GM23248 (cell line): ENCODE data around the gene RSF1. TPM values are rescaled to one million over a fixed set of nuclear protein-coding genes. Genes with fewer than 3 reads are reported as not detected.

Experiments
- DNase-seq: peaks from one replicate; pipeline ENCODE4 v3.0.0-alpha.2; 2015
- H2AFZ ChIP-seq: fragments of 200-600 bp; sonication (generic); 2 replicates; pipeline ENCODE4 v1.6.1; 2016; ENCODE audit warnings: antibody characterized with exemption
- H3F3A ChIP-seq: fragments of 200-600 bp; sonication (generic); 2 replicates; pipeline ENCODE4 v1.6.1; 2016; ENCODE audit warnings: mild to moderate bottlenecking, antibody characterized with exemption, mixed run types; ENCODE audit not compliant: insufficient read depth
- H3K27ac ChIP-seq: fragments of 200-600 bp; sonication (generic); 2 replicates; pipeline ENCODE4 v1.5.1; 2016; ENCODE audit warnings: mild to moderate bottlenecking
- H3K27me3 ChIP-seq: fragments of 200-600 bp; sonication (generic); replicated peaks from 2 replicates; pipeline ENCODE4 v1.6.1; 2016; ENCODE audit warnings: mild to moderate bottlenecking; ENCODE audit not compliant: insufficient read depth
- H3K36me3 ChIP-seq: fragments of 200-600 bp; sonication (generic); 2 replicates; pipeline ENCODE4 v1.6.1; 2016; ENCODE audit warnings: low read depth, mild to moderate bottlenecking
- H3K4me1 ChIP-seq: fragments of 200-600 bp; sonication (generic); 2 replicates; pipeline ENCODE4 v1.6.1; 2016; ENCODE audit warnings: mild to moderate bottlenecking; ENCODE audit not compliant: insufficient read depth
- H3K4me2 ChIP-seq: fragments of 200-600 bp; sonication (generic); one replicate; pipeline ENCODE4 v1.6.1; 2016; ENCODE audit warnings: mild to moderate bottlenecking; ENCODE audit not compliant: unreplicated experiment
- H3K4me3 ChIP-seq: fragments of 200-600 bp; sonication (generic); 2 replicates; pipeline ENCODE4 v1.5.1; 2016; ENCODE audit warnings: mild to moderate bottlenecking
- H3K79me2 ChIP-seq: fragments of 200-600 bp; sonication (generic); 2 replicates; pipeline ENCODE4 v1.6.1; 2016; ENCODE audit warnings: mild to moderate bottlenecking; ENCODE audit not compliant: insufficient read depth
- H3K9ac ChIP-seq: fragments of 200-600 bp; sonication (generic); 2 replicates; pipeline ENCODE4 v1.6.1; 2016; ENCODE audit warnings: mild to moderate bottlenecking
- H3K9me2 ChIP-seq: fragments of 200-600 bp; sonication (generic); 2 replicates; pipeline ENCODE4 v1.6.1; 2016; ENCODE audit warnings: mixed run types, mild to moderate bottlenecking, moderate library complexity; ENCODE audit not compliant: insufficient read depth
- H3K9me3 ChIP-seq: fragments of 200-600 bp; sonication (generic); one replicate; pipeline ENCODE4 v1.6.1; 2017; ENCODE audit warnings: low read depth
- H4K20me1 ChIP-seq: fragments of 200-600 bp; sonication (generic); 2 replicates; pipeline ENCODE4 v1.6.0; 2016; ENCODE audit not compliant: insufficient read depth
- EZH2 ChIP-seq: fragments of 200-600 bp; sonication (generic); IDR thresholded peaks from 2 replicates; pipeline ENCODE4 v1.6.1; 2018; ENCODE audit warnings: antibody characterized with exemption, mild to moderate bottlenecking; ENCODE audit not compliant: insufficient read depth, poor library complexity, severe bottlenecking
- EZH2phosphoT487 ChIP-seq: fragments of 200-600 bp; sonication (generic); IDR thresholded peaks from 2 replicates; pipeline ENCODE4 v1.6.1; 2018; ENCODE audit warnings: antibody characterized with exemption, moderate library complexity, mild to moderate bottlenecking, low read depth; ENCODE audit not compliant: insufficient read depth
- WGBS, 2 experiments: methylation state at CpG; one replicate each; pipeline ENCODE4 v1.1.6; 2015 to 2017; ENCODE audit warnings: low lambda C conversion rate in 2 of 2, low coverage in 1 of 2; ENCODE audit errors: missing lambda C conversion rate in 2 of 2; 5-methylcytosine and 5-hydroxymethylcytosine counted together
- in situ Hi-C: fragments of 300-500 bp; cut with MboI; formaldehyde crosslinking; loops from 2 replicates; pipeline ENCODE4 v1.15.0; 2020
- polyA plus RNA-seq: library from polyadenylated mRNA; unstranded; fragments of >200 nt; fragmentation: Nextera tagmentation; extraction: Ambion mirVana; gene quantifications from 2 replicates; pipeline ENCODE4 v1.2.1, GENCODE V29; 2016
- total RNA-seq: library from RNA; depleted of rRNA; stranded (reverse); fragments of >200 nt; shearing (Covaris generic); gene quantifications from 2 replicates; pipeline ENCODE4 v1.2.3, GENCODE V29; 2014

Gene RSF1
- total and polyA plus RNA-seq, 2 experiments from 2014 or later = 39.0 to 48.2 TPM

DNA sequence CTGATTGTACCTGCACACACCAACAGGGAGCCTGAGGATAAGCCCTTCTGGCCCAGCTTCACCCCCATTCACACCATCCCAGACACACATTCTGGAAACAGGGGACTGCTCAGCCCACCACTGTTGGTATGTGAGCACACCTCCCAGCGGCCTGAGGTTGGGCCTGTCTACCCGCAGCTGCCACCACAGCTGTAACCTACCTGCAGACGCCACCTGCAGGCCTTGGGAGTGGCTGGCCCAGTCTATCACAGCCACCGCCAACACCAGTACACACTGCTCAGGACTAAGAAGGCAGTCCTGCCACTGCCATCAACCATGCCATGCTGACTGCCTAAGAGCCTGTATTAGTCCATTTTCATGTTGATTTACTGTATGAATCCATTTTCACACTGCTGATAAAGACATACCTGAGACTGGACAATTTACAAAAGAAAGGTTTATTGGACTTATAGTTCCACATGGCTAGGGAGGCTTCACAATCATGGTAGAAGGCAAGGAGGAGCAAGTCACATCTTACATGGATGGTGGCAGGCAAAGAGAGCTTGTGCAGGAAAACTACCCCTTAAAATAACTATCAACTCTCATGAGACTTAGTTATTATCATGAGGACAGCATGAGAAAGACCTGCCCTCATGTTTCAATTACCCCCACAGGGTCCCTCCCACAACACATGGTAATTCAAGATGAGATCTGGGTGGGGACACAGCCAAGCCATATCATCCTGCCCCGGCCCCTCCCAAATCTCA is 30.6 kb downstream of the RSF1 start:
- Histone ChIP-seq H3K27me3 (no peaks in the 10 kb centered on the region), H3K9me2 (no peaks in the 10 kb centered on the region), H3K9me3 (no peaks in the 10 kb centered on the region), H3F3A (0 out of 2 replicates have a peak, but pooled peaks cover 2% of the 10 kb centered on the region), H3K9ac (no peak overlapping the region), H3K4me2 (no peak overlapping the region), H3K36me3 (no peaks in the 10 kb centered on the region), H3K79me2 (peaks cover 100% of the 10 kb centered on the region), H3K4me1 (no peaks in the 10 kb centered on the region), H4K20me1 (peaks cover 37% of the 10 kb centered on the region; the same call in 1 of the 2 replicates), H2AFZ (no peak overlapping the region), H3K27ac (no peak overlapping the region), H3K4me3 (no peak overlapping the region)
- TF ChIP-seq EZH2phosphoT487 (no peak), EZH2 (no peak)
- 83 to 88% methylated on average over 5 of the region's 5 CpGs for WGBS, 2 experiments
- in situ Hi-C loops = no loop called here
- DNase-seq = no peak

GRCh38 chr11:77789061-77789730 is 31.3 kb downstream of the RSF1 start:
- no peak overlapping the region for H2AFZ ChIP-seq
- H3K27me3 ChIP-seq = no peaks in the 10 kb centered on the region
- H3K9ac ChIP-seq = no peak overlapping the region
- TF ChIP-seq EZH2 = no peak
- no peak for TF ChIP-seq EZH2phosphoT487
- H3K4me1 ChIP-seq = no peaks in the 10 kb centered on the region
- DNase-seq = no peak
- H3K27ac ChIP-seq = no peak overlapping the region
- in situ Hi-C loops = no loop called here
- WGBS, 2 experiments = 79 to 86% methylated on average over 11 of the region's 11 CpGs
- no peak overlapping the region for H3K4me2 ChIP-seq
- H4K20me1 ChIP-seq = peaks cover 33% of the 10 kb centered on the region; the same call in 1 of the 2 replicates
- no peaks in the 10 kb centered on the region for H3K9me3 ChIP-seq
- H3K79me2 ChIP-seq = peaks cover 100% of the 10 kb centered on the region
- H3F3A ChIP-seq = no peaks in the 10 kb centered on the region
- H3K36me3 ChIP-seq = no peaks in the 10 kb centered on the region
- H3K9me2 ChIP-seq = no peaks in the 10 kb centered on the region
- no peak overlapping the region for H3K4me3 ChIP-seq

GRCh38 chr11:77784572-77784971 is 36.0 kb downstream of the RSF1 start:
- Histone ChIP-seq H3K4me1 (no peaks in the 10 kb centered on the region), H3K4me2 (no peak overlapping the region), H3K9me2 (no peaks in the 10 kb centered on the region), H3K36me3 (no peaks in the 10 kb centered on the region), H3K27me3 (no peaks in the 10 kb centered on the region), H3K4me3 (no peak overlapping the region), H3K9ac (no peak overlapping the region), H3K79me2 (peaks cover 100% of the 10 kb centered on the region), H2AFZ (no peak overlapping the region), H4K20me1 (peaks cover 42% of the 10 kb centered on the region), H3K27ac (no peak overlapping the region), H3K9me3 (no peaks in the 10 kb centered on the region), H3F3A (no peaks in the 10 kb centered on the region)
- TF ChIP-seq EZH2phosphoT487 = no peak
- TF ChIP-seq EZH2 = no peak
- no peak for DNase-seq
- in situ Hi-C loops = no loop called here
- 64 to 65% methylated on average over 3 of the region's 3 CpGs for WGBS, 2 experiments

GRCh38 chr11:77783025-77783424 is 37.5 kb downstream of the RSF1 start:
- Histone ChIP-seq H3K9ac (no peak overlapping the region), H3K27ac (no peak overlapping the region), H3K4me2 (no peak overlapping the region), H2AFZ (no peak overlapping the region), H3K36me3 (no peaks in the 10 kb centered on the region), H3K9me2 (no peaks in the 10 kb centered on the region), H3K27me3 (no peaks in the 10 kb centered on the region), H3K4me1 (no peaks in the 10 kb centered on the region), H4K20me1 (peaks cover 40% of the 10 kb centered on the region), H3K4me3 (no peak overlapping the region), H3K9me3 (no peaks in the 10 kb centered on the region), H3F3A (no peaks in the 10 kb centered on the region), H3K79me2 (peaks cover 99% of the 10 kb centered on the region)
- DNase-seq = no peak
- WGBS, 2 experiments = 94 to 95% methylated on average over 1 of the region's 1 CpG
- in situ Hi-C loops = no loop called here
- TF ChIP-seq EZH2 = no peak
- no peak for TF ChIP-seq EZH2phosphoT487
